ENCODE data around the gene FN3KRP. TPM values are rescaled to one million over a fixed set of nuclear protein-coding genes. Genes with fewer than 3 reads are reported as not detected.

The FN3KRP gene
- total and polyA plus RNA-seq, 2 of the 13 experiments (the other 11 are each of a cell fraction or from before 2014, with no cell fraction given) = 22.4 to 28.2 TPM

GRCh38 chr17:82703935-82704865 lies 12.3 kb upstream of the FN3KRP start (continued):
- TF ChIP-seq, protein P1, sequence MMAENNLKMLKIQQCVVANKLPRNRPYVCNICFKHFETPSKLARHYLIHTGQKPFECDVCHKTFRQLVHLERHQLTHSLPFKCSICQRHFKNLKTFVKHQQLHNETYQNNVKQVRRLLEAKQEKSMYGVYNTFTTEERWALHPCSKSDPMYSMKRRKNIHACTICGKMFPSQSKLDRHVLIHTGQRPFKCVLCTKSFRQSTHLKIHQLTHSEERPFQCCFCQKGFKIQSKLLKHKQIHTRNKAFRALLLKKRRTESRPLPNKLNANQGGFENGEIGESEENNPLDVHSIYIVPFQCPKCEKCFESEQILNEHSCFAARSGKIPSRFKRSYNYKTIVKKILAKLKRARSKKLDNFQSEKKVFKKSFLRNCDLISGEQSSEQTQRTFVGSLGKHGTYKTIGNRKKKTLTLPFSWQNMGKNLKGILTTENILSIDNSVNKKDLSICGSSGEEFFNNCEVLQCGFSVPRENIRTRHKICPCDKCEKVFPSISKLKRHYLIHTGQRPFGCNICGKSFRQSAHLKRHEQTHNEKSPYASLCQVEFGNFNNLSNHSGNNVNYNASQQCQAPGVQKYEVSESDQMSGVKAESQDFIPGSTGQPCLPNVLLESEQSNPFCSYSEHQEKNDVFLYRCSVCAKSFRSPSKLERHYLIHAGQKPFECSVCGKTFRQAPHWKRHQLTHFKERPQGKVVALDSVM (CRISPR knock-in tag; IDR thresholded peaks at IDR 0.05) = no peak
- TF ChIP-seq ZBED4 (CRISPR knock-in tag; IDR thresholded peaks at IDR 0.05; ENCODE audit: borderline replicate concordance) (peak; percentile 93), ATF5 (CRISPR knock-in tag; IDR thresholded peaks at IDR 0.05; ENCODE audit: low read depth) (no peak), HDAC1 (CRISPR knock-in tag; IDR thresholded peaks at IDR 0.05) (peak; percentile 84), STAG1 (CRISPR knock-in tag; IDR thresholded peaks at IDR 0.05) (no peak), SP5 (CRISPR knock-in tag; IDR thresholded peaks at IDR 0.05; ENCODE audit: borderline replicate concordance, low read depth) (peak; percentile 69; the same call in 1 of the 2 replicates), E2F1 (CRISPR knock-in tag; IDR thresholded peaks at IDR 0.05) (no peak), TBX3 (IDR thresholded peaks at IDR 0.05; ENCODE audit: borderline replicate concordance) (0 out of 2 replicates have a peak, but pooled peaks have one; percentile 30), SNRNP70 (IDR thresholded peaks at IDR 0.05; ENCODE audit: low read depth, low read length) (no peak), NR2F6 (IDR thresholded peaks at IDR 0.05) (no peak; the same call in 1 of the 2 replicates), NR2F6 (CRISPR knock-in tag; IDR thresholded peaks at IDR 0.05) (peak; percentile 58), ZNF782 (CRISPR knock-in tag; IDR thresholded peaks at IDR 0.05; ENCODE audit: borderline replicate concordance) (peak; percentile 86; the same call in 1 of the 2 replicates), ZNF747 (CRISPR knock-in tag; IDR thresholded peaks at IDR 0.05; ENCODE audit: borderline replicate concordance) (no peak), MIER3 (CRISPR knock-in tag; IDR thresholded peaks at IDR 0.05; ENCODE audit: borderline replicate concordance) (no peak), KDM6A (CRISPR knock-in tag; IDR thresholded peaks at IDR 0.05; ENCODE audit: low read depth) (no peak), TBP (CRISPR knock-in tag; IDR thresholded peaks at IDR 0.05) (no peak), RBM39 (IDR thresholded peaks at IDR 0.05; ENCODE audit: low read depth, low read length, poor library complexity, severe bottlenecking) (peak; percentile 17), RARA (CRISPR knock-in tag; IDR thresholded peaks at IDR 0.05) (peak; percentile 69; the same call in 1 of the 2 replicates), GABPB1 (CRISPR knock-in tag; IDR thresholded peaks at IDR 0.05) (peak; percentile 31), XRCC5 (optimal IDR thresholded peaks at IDR 0.05; ENCODE audit: low read length) (peak; percentile 14), ZFX (CRISPR knock-in tag; IDR thresholded peaks at IDR 0.05; ENCODE audit: low read depth) (peak; percentile 47)
- TF ChIP-seq, protein P2, sequence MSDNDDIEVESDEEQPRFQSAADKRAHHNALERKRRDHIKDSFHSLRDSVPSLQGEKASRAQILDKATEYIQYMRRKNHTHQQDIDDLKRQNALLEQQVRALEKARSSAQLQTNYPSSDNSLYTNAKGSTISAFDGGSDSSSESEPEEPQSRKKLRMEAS (IDR thresholded peaks at IDR 0.05) = peak; percentile 32; the same call in 1 of the 2 replicates
